GM23338 (cell line): ENCODE results near the gene PJA2. TPM values are rescaled to one million over a fixed set of nuclear protein-coding genes. Genes with fewer than 3 reads are reported as not detected.

Experiments used
- CTCF ChIP-seq, 2 experiments: fragments of 200-600 bp in 1 of 2; sonication (generic) in 1 of 2; conservative IDR thresholded peaks; 2 replicates each; pipeline versions ENCODE4 v1.5.1 to v1.6.1; 2016 to 2017; ENCODE audit warnings: antibody characterized with exemption in 2 of 2, low read depth in 2 of 2, mild to moderate bottlenecking in 2 of 2, moderate library complexity in 1 of 2
- EZH2 ChIP-seq: fragments of 200-600 bp; sonication (generic); IDR thresholded peaks from one replicate; pipeline ENCODE4 v1.8.0; 2017; ENCODE audit warnings: antibody characterized with exemption, mild to moderate bottlenecking, low read depth; ENCODE audit not compliant: unreplicated experiment
- EZH2phosphoT487 ChIP-seq: fragments of 200-600 bp; sonication (generic); IDR thresholded peaks from one replicate; pipeline ENCODE4 v1.8.1; 2018; ENCODE audit warnings: antibody characterized with exemption; ENCODE audit not compliant: unreplicated experiment
- JUNB ChIP-seq: IDR thresholded peaks from one replicate; pipeline ENCODE4 v1.6.1; 2016; ENCODE audit warnings: antibody characterized with exemption; ENCODE audit not compliant: unreplicated experiment
- NANOG ChIP-seq: IDR thresholded peaks from 2 replicates; pipeline ENCODE4 v1.6.1; 2016; ENCODE audit warnings: antibody characterized with exemption, borderline replicate concordance
- POLR2AphosphoS5 ChIP-seq: IDR thresholded peaks from 2 replicates; pipeline ENCODE4 v1.6.1; 2016; ENCODE audit warnings: antibody characterized with exemption, low read depth
- STAT1 ChIP-seq: IDR thresholded peaks from one replicate; pipeline ENCODE4 v1.6.1; 2016; ENCODE audit warnings: antibody characterized with exemption; ENCODE audit not compliant: unreplicated experiment
- ZNF331 ChIP-seq: fragments of 250-450 bp; sonication (Bioruptor Pico); IDR thresholded peaks from 2 replicates; pipeline ENCODE4 v1.5.0; 2020; ENCODE audit warnings: low read depth, mild to moderate bottlenecking, moderate library complexity
- ZNF462 ChIP-seq: fragments of 250-450 bp; sonication (Bioruptor Pico); IDR thresholded peaks from 2 replicates; pipeline ENCODE4 v1.5.0; 2020; ENCODE audit warnings: mild to moderate bottlenecking, moderate library complexity
- polyA plus RNA-seq: library from polyadenylated mRNA; unstranded; fragments of >200 nt; fragmentation: Nextera tagmentation; extraction: Ambion mirVana; gene quantifications from 2 replicates; pipeline ENCODE4 v1.2.1, GENCODE V29; 2016
- total RNA-seq: library from RNA; depleted of rRNA; stranded (reverse); fragments of >200 nt; shearing (Covaris generic); gene quantifications from 2 replicates; pipeline ENCODE4 v1.2.3, GENCODE V29; 2014

The PJA2 gene
- total and polyA plus RNA-seq, 2 experiments from 2014 or later, result 31.5 to 65.3 TPM

- TF ChIP-seq ZNF462 (CRISPR knock-in tag) (no peak), STAT1 (no peak), NANOG (no peak), POLR2AphosphoS5 (no peak), CTCF (conservative IDR thresholded peaks at IDR 0.05; ENCODE audit: low read depth in 2 of 2) (no peak), EZH2 (no peak), JUNB (no peak), EZH2phosphoT487 (no peak), ZNF331 (CRISPR knock-in tag) (no peak)
Observed at GRCh38 chr5:109412981-109413402, 3.2 kb upstream of the PJA2 start (continued).
